CD4-positive, alpha-beta T cell (primary cell): ENCODE measurements around the gene NOTCH3. TPM values are rescaled to one million over a fixed set of nuclear protein-coding genes. Genes with fewer than 3 reads are reported as not detected.

Experiments
- ATAC-seq: fragments of 200-7000 bp; cut with Tn5 transposase; one replicate; pipeline ENCODE4 v1.10.0; 2022; ENCODE audit warnings: mild to moderate bottlenecking; ENCODE audit not compliant: poor library complexity
- CTCF ChIA-PET: fragments of 350-600 bp; sonication (Branson Sonifier 250); formaldehyde crosslinking; loops from one replicate; lab custom pipeline; 2021; ENCODE audit warnings: antibody characterized with exemption, inconsistent platforms; lab: Charles Lee
- POLR2A ChIA-PET: fragments of 350-600 bp; sonication (Branson Sonifier 250); formaldehyde crosslinking; loops from one replicate; lab custom pipeline; 2021; ENCODE audit warnings: antibody characterized with exemption, inconsistent platforms; lab: Charles Lee
- DNase-seq, 14 experiments: peaks; one replicate each; pipeline ENCODE4 v3.0.0-alpha.2; 2013 to 2020; ENCODE audit warnings: mixed read lengths in 2 of 14
- H3K27ac ChIP-seq, 2 donors: one replicate each; pipeline versions ENCODE4 v1.5.1 to v1.7.0; 2013; ENCODE audit warnings: low read length in 2 of 2, low read depth in 1 of 2, mild to moderate bottlenecking in 1 of 2
- H3K27me3 ChIP-seq, 2 experiments: 1 replicate in 1 of 2; 2 replicates in 1 of 2; pipeline versions ENCODE4 v1.6.1 to v1.7.0; 2013; ENCODE audit warnings: low read length in 2 of 2, control low read depth in 1 of 2, mild to moderate bottlenecking in 1 of 2, moderate library complexity in 1 of 2; ENCODE audit not compliant: insufficient read depth in 2 of 2, control insufficient read depth in 1 of 2
- H3K36me3 ChIP-seq: one replicate; pipeline ENCODE4 v1.6.1; 2013; ENCODE audit warnings: low read length, control low read depth; ENCODE audit not compliant: insufficient read depth
- H3K4me1 ChIP-seq: one replicate; pipeline ENCODE4 v1.6.1; 2013; ENCODE audit warnings: low read length, control low read depth; ENCODE audit not compliant: insufficient read depth
- H3K4me3 ChIP-seq: one replicate; pipeline ENCODE4 v1.5.1; 2013; ENCODE audit warnings: mild to moderate bottlenecking, low read length, moderate library complexity
- H3K9me3 ChIP-seq, 2 experiments: 1 replicate in 1 of 2; 2 replicates in 1 of 2; pipeline versions ENCODE4 v1.6.1 to v1.7.0; 2013; ENCODE audit warnings: low read length in 2 of 2, mild to moderate bottlenecking in 2 of 2, control low read depth in 1 of 2, moderate library complexity in 1 of 2; ENCODE audit not compliant: control insufficient read depth in 1 of 2, insufficient read depth in 1 of 2
- H3K27ac Mint-ChIP-seq: one replicate; pipeline ENCODE4 v1.8.0; 2020; ENCODE audit warnings: mixed read lengths
- H3K27me3 Mint-ChIP-seq: one replicate; pipeline ENCODE4 v1.8.0; 2021; ENCODE audit warnings: mixed read lengths
- H3K36me3 Mint-ChIP-seq: one replicate; pipeline ENCODE4 v1.8.0; 2021; ENCODE audit warnings: low read depth, mixed read lengths
- H3K4me1 Mint-ChIP-seq: one replicate; pipeline ENCODE4 v1.8.0; 2021; ENCODE audit warnings: low read depth, mixed read lengths
- H3K4me3 Mint-ChIP-seq: one replicate; pipeline ENCODE4 v1.8.0; 2020; ENCODE audit warnings: mild to moderate bottlenecking, mixed read lengths
- H3K9me3 Mint-ChIP-seq: one replicate; pipeline ENCODE4 v1.8.0; 2020; ENCODE audit warnings: mixed read lengths
- CTCF ChIP-seq: fragments of 200-600 bp; IDR thresholded peaks from one replicate; pipeline ENCODE4 v1.8.0; 2022; ENCODE audit warnings: antibody characterized with exemption, mild to moderate bottlenecking
- intact Hi-C, 2 experiments: fragments of 100-400 bp; cut with DNase I in 1 of 2; cut with micrococcal nuclease in 1 of 2; formaldehyde crosslinking; loops; one replicate each; pipeline versions ENCODE4 v1.15.1 to v1.9.0; 2023 to 2025; cut with DNase I, micrococcal nuclease
- microRNA-seq: library from miRNA; unstranded; fragments of <30 nt; microRNA quantifications from one replicate; pipeline ENCODE4 v1.2.0, GENCODE V29; 2021; ENCODE audit warnings: borderline microRNAs expressed, borderline replicate concordance
- total RNA-seq, 174 experiments: library from RNA in 2 of 174; stranded (reverse) in 2 of 174; gene quantifications; one replicate each; pipeline ENCODE4 v1.2.3 and lab custom pipeline; 2021 to 2026

The NOTCH3 gene
- total RNA-seq, 2 experiments from 2014 or later: not detected

- no peak for TF ChIP-seq CTCF
- Mint-ChIP-seq H3K36me3 (peaks cover 3% of the 10 kb centered on the region), H3K4me3 (no peak overlapping the region), H3K27ac (no peak overlapping the region), H3K9me3 (no peaks in the 10 kb centered on the region), H3K27me3 (peaks cover 9% of the 10 kb centered on the region), H3K4me1 (peaks cover 8% of the 10 kb centered on the region)
- CTCF ChIA-PET: interaction anchor here (0.9 kb wide), 1 partner anchor 43 kb away, joined by 3 read pairs; no protein-coding TSS in a partner anchor
- ATAC-seq (no peak), DNase-seq (no peak)
- H3K9me3 ChIP-seq: peaks cover 0 to 20% of the 10 kb centered on the region in 2 experiments
- no peak overlapping the region for H3K4me3 ChIP-seq
- peaks cover 7 to 10% of the 10 kb centered on the region in 2 experiments for H3K27me3 ChIP-seq
- no peak overlapping the region for H3K27ac ChIP-seq
- intact Hi-C loops: loop anchor here in 1 of 2 experiments (2.0 kb wide), 1 partner anchor 27 kb away; no protein-coding TSS in a partner anchor
- peaks cover 16% of the 10 kb centered on the region for H3K4me1 ChIP-seq
- POLR2A ChIA-PET: interaction anchor here (0.6 kb wide), 1 partner anchor 12 kb away, joined by 3 read pairs; no protein-coding TSS in a partner anchor
- peaks cover 18% of the 10 kb centered on the region for H3K36me3 ChIP-seq
Observed at GRCh38 chr19:15111758-15112157, 89.0 kb downstream of the NOTCH3 start.

- intact Hi-C loops: no loop called here
- peaks cover 0 to 24% of the 10 kb centered on the region in 2 experiments for H3K9me3 ChIP-seq
- no peak overlapping the region for H3K27ac Mint-ChIP-seq
- H3K4me1 Mint-ChIP-seq: peaks cover 17% of the 10 kb centered on the region
- H3K27me3 Mint-ChIP-seq: peaks cover 18% of the 10 kb centered on the region
- peaks cover 7 to 10% of the 10 kb centered on the region in 2 experiments for H3K27me3 ChIP-seq
- no peak for TF ChIP-seq CTCF
- ChIA-PET POLR2A (no interaction called here), CTCF (no interaction called here)
- no peaks in the 10 kb centered on the region for H3K36me3 Mint-ChIP-seq
- ATAC-seq (no peak), DNase-seq (no peak)
- no peak overlapping the region for H3K4me3 Mint-ChIP-seq
- peaks cover 7% of the 10 kb centered on the region for H3K36me3 ChIP-seq
- no peak overlapping the region for H3K4me3 ChIP-seq
- no peaks in the 10 kb centered on the region for H3K9me3 Mint-ChIP-seq
- no peak overlapping the region for H3K27ac ChIP-seq
- peaks cover 16% of the 10 kb centered on the region for H3K4me1 ChIP-seq
Observed at GRCh38 chr19:15110418-15110815, 90.4 kb downstream of the NOTCH3 start.

GRCh38 chr19:15109768-15110417 lies 90.9 kb downstream of the NOTCH3 start:
- H3K27me3 ChIP-seq: peaks cover 7 to 10% of the 10 kb centered on the region in 2 experiments
- ATAC-seq (no peak), DNase-seq (no peak)
- intact Hi-C loops: no loop called here
- no peak overlapping the region for H3K4me3 ChIP-seq
- Mint-ChIP-seq H3K27me3 (peaks cover 18% of the 10 kb centered on the region), H3K9me3 (peaks cover 3% of the 10 kb centered on the region), H3K4me3 (no peak overlapping the region), H3K27ac (no peak overlapping the region), H3K36me3 (no peaks in the 10 kb centered on the region), H3K4me1 (peaks cover 17% of the 10 kb centered on the region)
- H3K9me3 ChIP-seq: peaks cover 2 to 27% of the 10 kb centered on the region in 2 experiments
- no peak overlapping the region for H3K27ac ChIP-seq
- peaks cover 2% of the 10 kb centered on the region for H3K36me3 ChIP-seq
- POLR2A ChIA-PET: no interaction called here
- H3K4me1 ChIP-seq: peaks cover 16% of the 10 kb centered on the region
- CTCF ChIA-PET: no interaction called here
- TF ChIP-seq CTCF: no peak

Small RNAs within 50 kb of the gene (microRNA-seq; reads per million reads assigned to microRNA genes)
- not detected for gene MIR6795

Other genes starting within 250 kb of the NOTCH3 start
- gene SLC1A6, start 221.1 kb downstream of the NOTCH3 start, total RNA-seq: not detected
- not detected for gene CASP14, start 151.5 kb downstream of the NOTCH3 start, total RNA-seq
- not detected for gene OR1I1, start 118.8 kb downstream of the NOTCH3 start, total RNA-seq
- gene SYDE1, start 93.6 kb downstream of the NOTCH3 start, total RNA-seq: under 1 TPM in 1 of 2 experiments, not detected in 1; 0.22 TPM
- not detected for gene EPHX3, start 31.5 kb upstream of the NOTCH3 start, total RNA-seq
- gene BRD4, start 131.5 kb upstream of the NOTCH3 start, total RNA-seq: 100 to 1,000 TPM; 101 to 102 TPM
- 10 to 100 TPM; 87.5 to 90.1 TPM for gene AKAP8, start 178.8 kb upstream of the NOTCH3 start, total RNA-seq
- 100 to 1,000 TPM; 157 to 162 TPM for gene AKAP8L, start 218.0 kb upstream of the NOTCH3 start, total RNA-seq
- 10 to 100 TPM; 12.9 to 14.3 TPM for gene WIZ, start 249.0 kb upstream of the NOTCH3 start, total RNA-seq